Measurements from ENCODE around the gene MYO1F.
"Not testable (repeated sequence)": the region's sequence is repeated elsewhere in the genome, so short reads cannot be mapped to it uniquely, and the experiment has no call there.

MYO1F gene

GRCh38 chr19:8605514-8605913, 28.3 kb upstream of the MYO1F start:
- H3K4me3 ChIP-seq (ENCODE audit: low read length) = no peak overlapping the region
- no peak for DNase-seq (ENCODE audit: low read depth, low spot score)

GRCh38 chr19:8601796-8602195, 24.6 kb upstream of the MYO1F start:
- DNase-seq (ENCODE audit: low read depth, low spot score) = no peak
- H3K4me3 ChIP-seq (ENCODE audit: low read length) = no peak overlapping the region

GRCh38 chr19:8600816-8601215, 23.6 kb upstream of the MYO1F start:
- H3K4me3 ChIP-seq (ENCODE audit: low read length) = no peak overlapping the region
- no peak for DNase-seq (ENCODE audit: low read depth, low spot score)

GRCh38 chr19:8600064-8600463, 22.8 kb upstream of the MYO1F start:
- no peak overlapping the region for H3K4me3 ChIP-seq (ENCODE audit: low read length)
- no peak for DNase-seq (ENCODE audit: low read depth, low spot score)

GRCh38 chr19:8596168-8596567, 18.9 kb upstream of the MYO1F start:
- H3K4me3 ChIP-seq (ENCODE audit: low read length) = no peak overlapping the region
- no peak for DNase-seq (ENCODE audit: low read depth, low spot score)

GRCh38 chr19:8595651-8596050, 18.4 kb upstream of the MYO1F start:
- H3K4me3 ChIP-seq (ENCODE audit: low read length) = no peak overlapping the region
- no peak for DNase-seq (ENCODE audit: low read depth, low spot score)

- DNase-seq (ENCODE audit: low read depth, low spot score) = no peak
- H3K4me3 ChIP-seq (ENCODE audit: low read length) = no peak overlapping the region
These were observed 16.7 kb upstream of the MYO1F start for GRCh38 chr19:8593931-8594330.

- no peak overlapping the region for H3K4me3 ChIP-seq (ENCODE audit: low read length)
- DNase-seq (ENCODE audit: low read depth, low spot score) = peak; percentile 51
These were observed 15.2 kb upstream of the MYO1F start for GRCh38 chr19:8592231-8593009.

GRCh38 chr19:8589177-8589714, 12.0 kb upstream of the MYO1F start:
- DNase-seq (ENCODE audit: low read depth, low spot score) = no peak
- no peak overlapping the region for H3K4me3 ChIP-seq (ENCODE audit: low read length)

- peak; percentile 58 for DNase-seq (ENCODE audit: low read depth, low spot score)
- H3K4me3 ChIP-seq (ENCODE audit: low read length) = no peak overlapping the region
These were observed 8.9 kb upstream of the MYO1F start for GRCh38 chr19:8585894-8586750.

- no peak overlapping the region for H3K4me3 ChIP-seq (ENCODE audit: low read length)
- no peak for DNase-seq (ENCODE audit: low read depth, low spot score)
These were observed 8.0 kb upstream of the MYO1F start for GRCh38 chr19:8584965-8585893.

GRCh38 chr19:8580710-8581281, 3.6 kb upstream of the MYO1F start:
- peak; percentile 72 for DNase-seq (ENCODE audit: low read depth, low spot score)
- H3K4me3 ChIP-seq (ENCODE audit: low read length) = no peak overlapping the region

- H3K4me3 ChIP-seq (ENCODE audit: low read length) = no peak overlapping the region
- DNase-seq (ENCODE audit: low read depth, low spot score) = peak; percentile 63
These were observed 1.5 kb upstream of the MYO1F start for GRCh38 chr19:8578642-8579265.

GRCh38 chr19:8577741-8578140, 499 bp upstream of the MYO1F start:
- H3K4me3 ChIP-seq (ENCODE audit: low read length) = no peak overlapping the region
- DNase-seq (ENCODE audit: low read depth, low spot score) = no peak

GRCh38 chr19:8576273-8576993, 809 bp downstream of the MYO1F start:
- no peak overlapping the region for H3K4me3 ChIP-seq (ENCODE audit: low read length)
- DNase-seq (ENCODE audit: low read depth, low spot score) = no peak

- DNase-seq (ENCODE audit: low read depth, low spot score) = peak; percentile 59
- no peak overlapping the region for H3K4me3 ChIP-seq (ENCODE audit: low read length)
These were observed 1.7 kb downstream of the MYO1F start for GRCh38 chr19:8575467-8575997.

- not testable (repeated sequence) for H3K4me3 ChIP-seq (ENCODE audit: low read length); DNase-seq (ENCODE audit: low read depth, low spot score)
These were observed 2.7 kb downstream of the MYO1F start for GRCh38 chr19:8574619-8574922.

- H3K4me3 ChIP-seq (ENCODE audit: low read length) = no peak overlapping the region
- no peak for DNase-seq (ENCODE audit: low read depth, low spot score)
These were observed 3.9 kb downstream of the MYO1F start for GRCh38 chr19:8573316-8573715.

Measured in Jurkat, Clone E6-1 (cell line).